Ishikawa (cell line): ENCODE measurements around the gene EPS15.

Source experiments
- CEBPB ChIP-seq: IDR thresholded peaks from 2 replicates; pipeline ENCODE4 v1.6.1; 2012
- CREB1 ChIP-seq: IDR thresholded peaks from 2 replicates; pipeline ENCODE4 v1.6.1; 2012; ENCODE audit warnings: low read depth
- EGR1 ChIP-seq: IDR thresholded peaks from 2 replicates; pipeline ENCODE4 v1.6.1; 2012
- EP300 ChIP-seq: IDR thresholded peaks from 2 replicates; pipeline ENCODE4 v1.6.1; 2012; ENCODE audit warnings: borderline replicate concordance
- FOXM1 ChIP-seq: IDR thresholded peaks from 2 replicates; pipeline ENCODE4 v1.6.1; 2012; ENCODE audit warnings: low read depth, borderline replicate concordance
- NFIC ChIP-seq: IDR thresholded peaks from 2 replicates; pipeline ENCODE4 v1.6.1; 2012
- RAD21 ChIP-seq: IDR thresholded peaks from 2 replicates; pipeline ENCODE4 v1.6.1; 2012; ENCODE audit warnings: low read depth
- TAF1 ChIP-seq: IDR thresholded peaks from 2 replicates; pipeline ENCODE4 v1.6.1; 2012; ENCODE audit warnings: low read depth, mild to moderate bottlenecking
- TCF12 ChIP-seq: IDR thresholded peaks from 2 replicates; pipeline ENCODE4 v1.6.1; 2012; ENCODE audit warnings: low read depth
- TEAD4 ChIP-seq: IDR thresholded peaks from 2 replicates; pipeline ENCODE4 v1.6.1; 2012
- YY1 ChIP-seq: IDR thresholded peaks from 2 replicates; pipeline ENCODE4 v1.6.1; 2012; ENCODE audit warnings: low read depth
- ZBTB7A ChIP-seq: IDR thresholded peaks from 2 replicates; pipeline ENCODE4 v1.6.1; 2012; ENCODE audit warnings: low read depth
- TF ChIP-seq, protein P1 (sequence below): IDR thresholded peaks from 2 replicates; pipeline ENCODE4 v1.6.1; 2012
- TF ChIP-seq, protein P2 (sequence below): IDR thresholded peaks from 2 replicates; pipeline ENCODE4 v1.6.1; 2012
- TF ChIP-seq, protein P3 (sequence below): IDR thresholded peaks from 2 replicates; pipeline ENCODE4 v1.6.1; 2012; ENCODE audit warnings: low read depth, mild to moderate bottlenecking

The EPS15 gene

DNA sequence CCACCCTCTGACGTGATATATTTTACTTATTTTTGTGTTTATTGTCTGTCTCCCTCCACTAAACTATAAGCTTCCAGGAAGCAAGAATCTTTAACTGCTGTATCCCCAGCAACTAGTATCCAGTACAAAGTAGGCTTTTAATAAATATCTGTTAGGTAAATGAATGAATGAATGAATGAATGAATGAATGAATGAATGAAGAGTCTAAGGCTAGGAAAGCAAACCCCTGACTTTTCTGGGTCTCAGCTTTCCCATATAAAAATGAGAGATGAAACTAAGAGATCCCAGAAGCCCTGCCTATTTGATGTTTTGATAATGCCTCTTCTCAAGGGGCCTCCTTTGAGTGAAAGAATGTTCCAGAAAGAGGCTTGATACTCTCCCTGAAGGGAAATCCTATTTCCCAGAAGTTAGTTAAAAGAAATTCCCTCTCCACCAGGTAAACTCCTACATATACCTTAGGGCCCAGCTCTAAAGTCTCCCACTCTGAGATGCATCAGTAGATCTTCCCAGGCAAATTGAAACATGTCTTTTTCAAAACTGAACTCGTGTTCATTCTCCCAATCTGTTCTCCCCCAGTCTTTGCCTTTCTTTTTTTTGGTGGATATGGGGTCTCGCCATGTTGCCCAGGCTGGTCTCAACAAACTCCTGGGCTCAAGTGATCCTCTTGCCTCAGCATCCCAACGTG lies 196.5 kb downstream of the EPS15 start:
- TF ChIP-seq, protein P1, sequence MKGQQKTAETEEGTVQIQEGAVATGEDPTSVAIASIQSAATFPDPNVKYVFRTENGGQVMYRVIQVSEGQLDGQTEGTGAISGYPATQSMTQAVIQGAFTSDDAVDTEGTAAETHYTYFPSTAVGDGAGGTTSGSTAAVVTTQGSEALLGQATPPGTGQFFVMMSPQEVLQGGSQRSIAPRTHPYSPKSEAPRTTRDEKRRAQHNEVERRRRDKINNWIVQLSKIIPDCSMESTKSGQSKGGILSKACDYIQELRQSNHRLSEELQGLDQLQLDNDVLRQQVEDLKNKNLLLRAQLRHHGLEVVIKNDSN: no peak
- TF ChIP-seq FOXM1: no peak
- no peak for TF ChIP-seq CREB1
- no peak for TF ChIP-seq CEBPB
- TF ChIP-seq ZBTB7A: no peak
- TF ChIP-seq YY1: no peak
- TF ChIP-seq NFIC: no peak
- TF ChIP-seq RAD21: no peak
- no peak for TF ChIP-seq EGR1
- TF ChIP-seq, protein P2, sequence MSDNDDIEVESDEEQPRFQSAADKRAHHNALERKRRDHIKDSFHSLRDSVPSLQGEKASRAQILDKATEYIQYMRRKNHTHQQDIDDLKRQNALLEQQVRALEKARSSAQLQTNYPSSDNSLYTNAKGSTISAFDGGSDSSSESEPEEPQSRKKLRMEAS: no peak
- TF ChIP-seq TCF12: no peak
- TF ChIP-seq TEAD4: no peak
- no peak for TF ChIP-seq EP300
- TF ChIP-seq TAF1: no peak
- TF ChIP-seq, protein P3, sequence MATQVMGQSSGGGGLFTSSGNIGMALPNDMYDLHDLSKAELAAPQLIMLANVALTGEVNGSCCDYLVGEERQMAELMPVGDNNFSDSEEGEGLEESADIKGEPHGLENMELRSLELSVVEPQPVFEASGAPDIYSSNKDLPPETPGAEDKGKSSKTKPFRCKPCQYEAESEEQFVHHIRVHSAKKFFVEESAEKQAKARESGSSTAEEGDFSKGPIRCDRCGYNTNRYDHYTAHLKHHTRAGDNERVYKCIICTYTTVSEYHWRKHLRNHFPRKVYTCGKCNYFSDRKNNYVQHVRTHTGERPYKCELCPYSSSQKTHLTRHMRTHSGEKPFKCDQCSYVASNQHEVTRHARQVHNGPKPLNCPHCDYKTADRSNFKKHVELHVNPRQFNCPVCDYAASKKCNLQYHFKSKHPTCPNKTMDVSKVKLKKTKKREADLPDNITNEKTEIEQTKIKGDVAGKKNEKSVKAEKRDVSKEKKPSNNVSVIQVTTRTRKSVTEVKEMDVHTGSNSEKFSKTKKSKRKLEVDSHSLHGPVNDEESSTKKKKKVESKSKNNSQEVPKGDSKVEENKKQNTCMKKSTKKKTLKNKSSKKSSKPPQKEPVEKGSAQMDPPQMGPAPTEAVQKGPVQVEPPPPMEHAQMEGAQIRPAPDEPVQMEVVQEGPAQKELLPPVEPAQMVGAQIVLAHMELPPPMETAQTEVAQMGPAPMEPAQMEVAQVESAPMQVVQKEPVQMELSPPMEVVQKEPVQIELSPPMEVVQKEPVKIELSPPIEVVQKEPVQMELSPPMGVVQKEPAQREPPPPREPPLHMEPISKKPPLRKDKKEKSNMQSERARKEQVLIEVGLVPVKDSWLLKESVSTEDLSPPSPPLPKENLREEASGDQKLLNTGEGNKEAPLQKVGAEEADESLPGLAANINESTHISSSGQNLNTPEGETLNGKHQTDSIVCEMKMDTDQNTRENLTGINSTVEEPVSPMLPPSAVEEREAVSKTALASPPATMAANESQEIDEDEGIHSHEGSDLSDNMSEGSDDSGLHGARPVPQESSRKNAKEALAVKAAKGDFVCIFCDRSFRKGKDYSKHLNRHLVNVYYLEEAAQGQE: no peak

DNA sequence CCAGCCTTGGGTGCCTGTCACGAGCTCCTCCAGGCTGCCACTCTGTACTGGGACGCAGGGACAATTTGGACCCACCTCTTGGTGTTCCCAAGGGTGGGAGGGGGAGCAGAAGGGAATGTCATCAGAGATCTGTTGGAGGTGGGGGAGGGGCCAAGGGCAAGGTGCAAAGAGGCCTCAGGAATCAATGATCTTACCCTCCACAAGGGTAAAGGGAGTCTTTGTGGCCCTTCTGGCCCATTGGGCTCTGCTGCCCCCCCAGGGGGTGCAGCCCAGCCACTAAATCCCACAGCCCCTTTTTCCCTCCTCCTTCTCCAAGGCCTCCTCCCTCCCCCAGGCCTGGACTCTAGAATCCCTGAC lies 197.2 kb downstream of the EPS15 start:
- TF ChIP-seq YY1 (no peak), EP300 (no peak), FOXM1 (no peak), NFIC (no peak), CEBPB (no peak), EGR1 (no peak), ZBTB7A (no peak)
- TF ChIP-seq, protein P2: no peak
- TF ChIP-seq, protein P1: no peak

DNA sequence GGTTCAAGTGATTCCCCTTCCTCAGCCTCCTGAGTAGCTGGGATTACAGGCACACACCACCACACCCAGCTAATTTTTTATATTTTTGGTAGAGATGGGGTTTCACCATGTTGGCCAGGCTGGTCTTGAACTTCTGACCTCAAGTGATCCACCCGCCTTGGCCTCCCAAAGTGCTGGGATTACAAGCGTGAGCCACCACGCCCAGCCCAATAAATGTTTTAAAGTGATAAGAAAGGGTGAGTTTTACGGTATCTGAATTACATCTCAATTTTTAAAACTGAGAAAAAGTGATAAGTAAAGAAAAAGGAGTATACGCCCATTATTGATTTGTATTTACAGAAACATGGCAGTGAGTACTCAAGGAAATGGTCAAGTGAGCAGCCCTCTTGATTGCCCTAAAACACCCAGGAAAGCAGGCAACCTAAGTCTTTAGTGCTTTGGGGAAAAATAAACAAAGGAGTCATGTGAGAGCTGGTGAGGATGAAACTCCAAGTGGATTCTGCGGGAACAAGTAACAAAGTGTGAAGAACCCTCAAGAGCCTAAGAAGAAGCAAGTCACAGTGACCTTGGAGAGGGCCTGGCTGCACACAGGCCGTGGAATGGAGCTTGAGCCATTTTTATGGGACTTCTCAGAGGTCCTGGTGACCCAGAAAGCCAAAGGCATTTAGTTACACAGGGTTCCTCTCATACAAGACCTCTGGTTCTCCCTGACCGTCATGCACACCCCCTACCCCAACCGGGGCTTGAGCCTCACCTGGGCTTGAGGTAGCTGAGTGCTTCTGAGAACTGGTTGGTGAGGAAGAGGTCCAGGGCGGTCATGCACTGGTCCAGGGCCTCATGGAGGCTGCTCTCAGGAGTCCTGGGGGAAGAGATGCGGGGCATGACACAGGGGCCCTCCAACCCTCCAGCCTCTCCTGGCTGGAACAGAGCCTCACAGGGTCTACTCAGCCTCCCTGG lies 197.8 kb downstream of the EPS15 start:
- TF ChIP-seq CREB1 (no peak), TCF12 (no peak)

DNA sequence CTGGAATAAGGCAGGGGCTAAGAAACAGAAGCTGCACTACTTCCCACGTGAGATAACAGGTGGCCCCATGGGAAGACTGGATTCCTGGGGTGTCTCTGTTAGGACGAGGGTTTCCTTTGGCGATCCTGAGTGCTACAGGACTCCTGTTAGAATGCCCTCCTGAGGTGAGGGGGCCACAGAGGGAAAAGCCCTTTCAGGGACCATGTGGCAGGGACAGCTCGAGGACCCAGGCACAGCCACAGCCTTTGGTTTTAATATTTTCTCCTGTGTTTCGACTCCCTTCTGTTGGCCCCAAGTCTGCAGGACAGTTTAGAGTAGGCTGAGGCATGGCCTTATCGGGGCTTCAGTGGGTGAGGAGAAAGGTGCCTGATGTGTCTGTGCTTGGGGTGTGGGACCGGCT lies 201.3 kb downstream of the EPS15 start:
- TF ChIP-seq, protein P1: no peak
- TF ChIP-seq, protein P2: no peak
- no peak for TF ChIP-seq YY1
- TF ChIP-seq TEAD4: no peak
- TF ChIP-seq ZBTB7A: no peak
- no peak for TF ChIP-seq FOXM1
- no peak for TF ChIP-seq CEBPB
- TF ChIP-seq NFIC: no peak
- no peak for TF ChIP-seq RAD21
- TF ChIP-seq EP300: no peak
- no peak for TF ChIP-seq CREB1
- no peak for TF ChIP-seq TCF12
- no peak for TF ChIP-seq TAF1

DNA sequence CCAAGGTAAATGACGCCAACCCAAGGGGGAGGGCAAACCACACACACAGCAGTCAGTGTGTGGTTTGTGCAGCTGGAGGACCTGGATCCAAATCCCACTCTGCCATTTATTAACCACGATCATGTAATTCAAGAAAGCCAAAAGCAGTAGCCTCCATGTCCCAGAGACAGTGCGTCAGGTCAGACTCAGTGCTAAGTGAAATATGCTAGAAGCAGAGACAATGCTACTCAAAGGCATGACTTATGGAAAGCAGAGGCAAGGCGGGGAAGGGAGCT lies 202.3 kb downstream of the EPS15 start:
- TF ChIP-seq CEBPB (no peak), TCF12 (no peak), TEAD4 (no peak), CREB1 (no peak), FOXM1 (no peak), TAF1 (no peak), EGR1 (no peak)
- TF ChIP-seq, protein P3: no peak
